Activated naive CD8-positive, alpha-beta T cell (primary cell): ENCODE results near the gene NLGN1.

ENCODE experiments used
- H3K27ac Mint-ChIP-seq: one replicate; pipeline ENCODE4 v1.8.0; 2021; ENCODE audit warnings: mixed read lengths
- H3K27me3 Mint-ChIP-seq: one replicate; pipeline ENCODE4 v1.8.0; 2021; ENCODE audit warnings: mixed read lengths
- H3K36me3 Mint-ChIP-seq: one replicate; pipeline ENCODE4 v1.8.0; 2021; ENCODE audit warnings: mixed read lengths
- H3K4me1 Mint-ChIP-seq: one replicate; pipeline ENCODE4 v1.8.0; 2021; ENCODE audit warnings: low read depth, mixed read lengths
- H3K4me3 Mint-ChIP-seq: one replicate; pipeline ENCODE4 v1.8.0; 2021; ENCODE audit warnings: mild to moderate bottlenecking, mixed read lengths
- H3K9me3 Mint-ChIP-seq: one replicate; pipeline ENCODE4 v1.8.0; 2021; ENCODE audit warnings: low read depth, mixed read lengths

The NLGN1 gene

GRCh38 chr3:173901649-173902048 lies 504.1 kb downstream of the NLGN1 start:
- H3K9me3 Mint-ChIP-seq, result no peaks in the 10 kb centered on the region
- no peak overlapping the region for H3K4me3 Mint-ChIP-seq

GRCh38 chr3:173902401-173902800 lies 504.9 kb downstream of the NLGN1 start:
- Mint-ChIP-seq H3K36me3 (no peaks in the 10 kb centered on the region), H3K27me3 (no peaks in the 10 kb centered on the region), H3K4me1 (no peaks in the 10 kb centered on the region), H3K4me3 (no peak overlapping the region), H3K9me3 (no peaks in the 10 kb centered on the region), H3K27ac (no peak overlapping the region)

More at GRCh38 chr3:173901649-173902048, 504.1 kb downstream of the NLGN1 start:
- Mint-ChIP-seq H3K36me3 (no peaks in the 10 kb centered on the region), H3K4me1 (no peaks in the 10 kb centered on the region), H3K27ac (no peak overlapping the region), H3K27me3 (no peaks in the 10 kb centered on the region)

DNA sequence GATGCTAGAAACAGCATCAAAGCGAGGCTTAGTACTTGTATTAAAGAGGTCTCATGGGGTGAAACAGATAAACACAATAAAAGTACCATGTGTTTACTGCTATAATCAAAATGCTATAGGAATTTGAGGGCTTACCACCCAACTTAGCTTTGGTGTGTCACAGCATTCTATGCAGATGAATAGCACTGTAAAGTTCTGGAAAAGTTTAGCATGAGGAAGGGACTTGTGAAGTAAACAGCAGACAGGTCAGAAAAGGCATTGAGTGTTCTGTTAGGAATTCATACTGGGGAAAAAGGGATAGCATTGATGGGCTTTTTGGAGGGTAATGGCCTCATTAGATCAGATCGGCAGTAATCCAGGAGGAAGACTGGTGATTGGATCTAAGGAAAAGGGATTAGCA lies 505.3 kb downstream of the NLGN1 start:
- Mint-ChIP-seq H3K4me1 (no peaks in the 10 kb centered on the region), H3K4me3 (no peak overlapping the region), H3K27me3 (no peaks in the 10 kb centered on the region), H3K27ac (no peak overlapping the region), H3K9me3 (no peaks in the 10 kb centered on the region), H3K36me3 (no peaks in the 10 kb centered on the region)

DNA sequence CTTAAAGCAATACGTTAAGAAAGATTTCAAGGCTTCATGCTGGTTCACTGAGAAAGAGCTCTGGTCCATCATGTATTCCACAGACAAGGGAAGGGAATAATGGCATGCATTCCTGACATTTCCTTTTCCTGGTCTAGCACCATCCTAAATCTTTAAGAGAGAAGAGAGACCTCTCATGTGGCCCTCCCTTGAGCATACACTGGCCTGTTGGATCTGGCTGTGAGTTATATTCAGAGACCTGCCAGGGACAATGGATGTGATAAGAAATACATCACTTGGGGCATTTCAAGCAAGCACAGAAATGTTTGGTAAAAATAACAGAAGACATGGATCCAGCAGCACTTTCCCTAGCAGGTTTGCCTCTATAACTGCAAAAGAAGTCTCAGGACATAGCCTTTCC lies 507.8 kb downstream of the NLGN1 start:
- Mint-ChIP-seq H3K27me3 (no peaks in the 10 kb centered on the region), H3K4me3 (no peak overlapping the region), H3K4me1 (no peaks in the 10 kb centered on the region), H3K36me3 (no peaks in the 10 kb centered on the region), H3K9me3 (peaks cover 3% of the 10 kb centered on the region), H3K27ac (no peak overlapping the region)

DNA sequence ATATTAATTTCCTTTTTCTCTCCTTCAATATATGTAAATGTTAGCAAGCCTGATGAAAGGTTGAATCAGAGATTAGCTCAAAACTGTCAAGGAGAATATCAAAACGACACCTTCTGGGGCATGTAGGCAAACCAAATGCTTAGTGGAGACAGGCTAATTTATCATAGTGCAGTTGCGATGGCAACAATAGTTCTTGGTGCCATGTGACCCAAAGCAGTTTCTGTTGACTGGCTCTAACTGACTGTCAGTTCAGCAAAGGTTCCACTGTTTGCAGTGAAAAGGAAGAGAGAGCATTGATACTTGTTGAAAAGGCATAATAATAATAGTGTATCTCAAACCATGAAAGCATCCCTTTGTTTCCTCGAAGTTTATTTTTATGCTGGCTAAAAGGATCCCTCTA lies 513.9 kb downstream of the NLGN1 start:
- Mint-ChIP-seq H3K4me1 (no peaks in the 10 kb centered on the region), H3K36me3 (no peaks in the 10 kb centered on the region), H3K9me3 (peaks cover 3% of the 10 kb centered on the region), H3K4me3 (no peak overlapping the region), H3K27ac (no peak overlapping the region), H3K27me3 (no peaks in the 10 kb centered on the region)

- H3K27ac Mint-ChIP-seq, result no peak overlapping the region
- H3K27me3 Mint-ChIP-seq, result no peaks in the 10 kb centered on the region
- no peaks in the 10 kb centered on the region for H3K36me3 Mint-ChIP-seq
- H3K4me1 Mint-ChIP-seq, result no peaks in the 10 kb centered on the region
- H3K9me3 Mint-ChIP-seq, result peaks cover 3% of the 10 kb centered on the region
- no peak overlapping the region for H3K4me3 Mint-ChIP-seq
Measured at GRCh38 chr3:173912126-173912525, 514.6 kb downstream of the NLGN1 start.

GRCh38 chr3:173913397-173913796 lies 515.9 kb downstream of the NLGN1 start:
- no peaks in the 10 kb centered on the region for H3K4me1 Mint-ChIP-seq
- H3K9me3 Mint-ChIP-seq, result peaks cover 3% of the 10 kb centered on the region
- no peak overlapping the region for H3K27ac Mint-ChIP-seq
- no peaks in the 10 kb centered on the region for H3K27me3 Mint-ChIP-seq
- H3K36me3 Mint-ChIP-seq, result no peaks in the 10 kb centered on the region
- H3K4me3 Mint-ChIP-seq, result no peak overlapping the region

GRCh38 chr3:173913974-173914421 lies 516.5 kb downstream of the NLGN1 start:
- Mint-ChIP-seq H3K27ac (no peak overlapping the region), H3K4me3 (no peak overlapping the region), H3K27me3 (no peaks in the 10 kb centered on the region), H3K4me1 (no peaks in the 10 kb centered on the region), H3K9me3 (peaks cover 3% of the 10 kb centered on the region), H3K36me3 (no peaks in the 10 kb centered on the region)

DNA sequence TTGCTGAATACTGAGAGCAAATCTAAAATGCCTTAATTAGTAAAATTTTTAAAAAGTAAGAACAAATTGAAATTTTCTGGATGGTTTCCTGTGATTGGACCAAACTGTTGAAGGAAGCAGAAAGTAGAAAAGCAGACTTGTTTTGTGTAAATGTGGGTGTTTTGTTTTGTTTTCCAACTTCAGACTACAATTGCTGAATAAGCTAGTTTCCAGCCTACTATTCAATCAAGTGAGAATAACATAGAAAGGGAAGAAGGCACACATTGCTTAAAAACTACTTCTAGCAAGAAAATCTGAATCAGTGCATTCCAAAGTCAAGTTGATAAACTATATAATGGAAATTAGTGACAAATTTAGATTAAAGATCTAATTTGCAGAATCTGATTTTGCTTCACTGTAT lies 519.3 kb downstream of the NLGN1 start:
- Mint-ChIP-seq H3K4me1 (no peaks in the 10 kb centered on the region), H3K27me3 (no peaks in the 10 kb centered on the region), H3K27ac (no peak overlapping the region), H3K4me3 (no peak overlapping the region), H3K36me3 (no peaks in the 10 kb centered on the region), H3K9me3 (no peaks in the 10 kb centered on the region)

DNA sequence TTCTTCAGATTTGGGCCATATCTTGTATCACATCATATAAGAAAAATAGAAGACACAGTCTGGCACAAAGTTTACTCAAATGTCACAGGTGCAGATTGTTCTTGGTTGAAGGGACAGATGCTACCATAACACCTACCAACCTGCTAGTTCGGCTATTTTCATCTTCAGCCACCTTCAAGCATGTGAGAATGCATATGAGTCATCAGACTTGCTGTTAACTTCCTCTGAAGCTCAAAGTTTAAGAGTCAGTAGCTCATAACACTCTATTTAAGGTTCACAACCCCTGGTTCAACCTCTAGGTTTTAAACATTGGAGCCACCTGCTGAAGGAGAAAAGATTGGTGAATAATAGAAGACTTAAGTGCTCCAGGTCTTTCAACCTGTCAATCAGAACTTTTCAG lies 522.8 kb downstream of the NLGN1 start:
- H3K4me3 Mint-ChIP-seq, result no peak overlapping the region
- H3K9me3 Mint-ChIP-seq, result no peaks in the 10 kb centered on the region
- H3K27me3 Mint-ChIP-seq, result no peaks in the 10 kb centered on the region
- no peaks in the 10 kb centered on the region for H3K4me1 Mint-ChIP-seq
- H3K27ac Mint-ChIP-seq, result no peak overlapping the region
- H3K36me3 Mint-ChIP-seq, result no peaks in the 10 kb centered on the region

DNA sequence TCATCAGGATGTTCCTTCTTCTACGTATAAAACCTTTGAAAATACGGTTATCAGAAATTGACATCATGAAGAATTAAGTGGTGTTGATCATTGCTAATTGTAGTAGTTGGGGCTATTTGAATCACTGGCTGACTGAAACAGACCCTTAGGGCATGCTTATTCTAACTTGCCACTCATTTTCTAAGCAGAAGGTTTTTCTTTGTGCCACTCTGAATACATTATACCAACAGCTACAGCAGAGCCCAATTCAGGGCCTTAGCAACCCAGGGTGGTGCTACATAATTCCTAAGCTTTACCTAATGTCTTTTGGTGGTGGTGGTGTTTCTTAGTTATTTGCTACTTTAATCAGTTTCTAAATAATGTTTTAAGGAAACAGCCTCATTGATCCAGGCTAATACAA lies 524.2 kb downstream of the NLGN1 start:
- no peaks in the 10 kb centered on the region for H3K4me1 Mint-ChIP-seq
- no peak overlapping the region for H3K27ac Mint-ChIP-seq
- no peaks in the 10 kb centered on the region for H3K36me3 Mint-ChIP-seq
- H3K4me3 Mint-ChIP-seq, result no peak overlapping the region
- H3K9me3 Mint-ChIP-seq, result no peaks in the 10 kb centered on the region
- no peaks in the 10 kb centered on the region for H3K27me3 Mint-ChIP-seq

DNA sequence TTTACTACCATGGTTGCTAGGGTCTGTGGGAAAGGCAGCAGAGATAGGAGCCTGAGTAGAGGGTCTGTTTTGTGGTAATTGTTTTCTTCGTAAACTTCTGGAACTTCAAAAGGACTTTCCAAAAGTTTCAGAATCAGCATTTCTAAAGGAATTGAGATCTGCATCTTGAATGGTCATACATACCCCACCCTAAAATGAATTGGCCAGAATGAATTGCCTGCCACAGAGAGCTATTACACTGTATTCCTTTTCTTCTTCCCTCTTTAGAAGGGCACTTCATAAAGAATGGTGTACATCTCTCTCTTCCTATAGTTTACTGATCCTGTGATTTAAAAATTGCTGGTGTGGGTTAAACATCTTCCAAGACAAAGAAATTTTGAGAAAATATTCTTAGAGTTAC lies 525.7 kb downstream of the NLGN1 start:
- H3K27ac Mint-ChIP-seq, result no peak overlapping the region
- H3K36me3 Mint-ChIP-seq, result no peaks in the 10 kb centered on the region
- H3K4me1 Mint-ChIP-seq, result no peaks in the 10 kb centered on the region
- H3K4me3 Mint-ChIP-seq, result no peak overlapping the region
- H3K9me3 Mint-ChIP-seq, result no peaks in the 10 kb centered on the region
- no peaks in the 10 kb centered on the region for H3K27me3 Mint-ChIP-seq

DNA sequence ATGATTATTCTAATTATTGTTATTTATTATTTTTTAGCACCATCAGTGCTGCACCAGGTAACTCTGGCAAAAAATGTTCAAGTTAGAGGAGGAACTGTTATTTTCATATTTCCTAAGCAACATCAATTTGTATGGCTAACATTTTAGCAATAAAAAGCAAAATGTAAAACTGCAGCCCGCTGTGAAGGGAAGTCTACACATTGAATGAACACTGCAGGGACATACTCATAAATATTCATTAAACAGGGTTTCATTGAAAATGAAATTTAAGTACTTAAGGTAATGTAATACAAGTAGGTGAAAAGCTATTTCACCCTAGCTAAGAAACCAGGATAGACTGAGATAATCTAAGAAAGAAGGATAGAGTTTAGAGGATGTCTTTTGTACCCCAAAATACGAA lies 532.7 kb downstream of the NLGN1 start:
- Mint-ChIP-seq H3K4me3 (no peak overlapping the region), H3K9me3 (peaks cover 4% of the 10 kb centered on the region), H3K36me3 (no peaks in the 10 kb centered on the region), H3K27ac (no peak overlapping the region), H3K27me3 (no peaks in the 10 kb centered on the region), H3K4me1 (no peaks in the 10 kb centered on the region)

DNA sequence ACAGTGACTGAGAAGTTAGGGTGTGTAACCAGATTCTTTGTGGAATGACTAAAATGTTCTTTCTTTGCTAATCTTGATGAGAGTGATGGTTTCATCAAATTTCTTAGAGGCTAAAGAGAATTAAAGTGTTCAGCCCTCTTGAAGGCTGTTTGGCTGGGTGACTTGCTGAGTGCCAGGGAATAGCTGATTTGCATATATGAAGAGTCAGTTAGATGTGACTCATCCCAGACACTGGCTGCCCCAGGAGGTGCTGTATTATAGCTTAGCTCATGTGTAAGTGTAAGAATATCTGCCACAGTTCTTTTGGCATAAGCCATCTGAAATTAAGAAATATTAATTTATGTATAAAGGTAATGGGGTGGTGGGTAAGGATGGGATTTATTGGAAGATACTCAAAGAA lies 535.1 kb downstream of the NLGN1 start:
- no peaks in the 10 kb centered on the region for H3K36me3 Mint-ChIP-seq
- H3K27ac Mint-ChIP-seq, result no peak overlapping the region
- H3K9me3 Mint-ChIP-seq, result peaks cover 4% of the 10 kb centered on the region
- H3K4me1 Mint-ChIP-seq, result no peaks in the 10 kb centered on the region
- H3K4me3 Mint-ChIP-seq, result no peak overlapping the region
- no peaks in the 10 kb centered on the region for H3K27me3 Mint-ChIP-seq

DNA sequence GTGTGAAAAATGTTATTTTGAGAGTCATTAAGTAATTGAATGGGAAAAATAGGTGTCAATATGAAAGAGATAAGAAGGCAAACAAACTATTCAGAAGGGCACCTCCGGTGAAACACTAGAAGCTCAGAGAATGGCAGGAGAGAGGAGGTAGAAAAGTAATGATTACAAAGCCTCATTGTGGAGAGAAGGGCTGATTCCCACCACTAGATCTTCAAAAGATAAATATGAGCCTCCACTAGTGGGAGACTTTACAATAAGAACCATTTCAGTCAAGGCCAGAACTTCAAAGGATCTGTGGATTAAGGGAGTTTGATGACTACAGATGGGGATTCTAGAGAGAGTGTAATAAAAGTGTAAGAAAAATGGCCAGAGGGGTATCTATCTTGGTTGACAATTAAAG lies 535.6 kb downstream of the NLGN1 start:
- peaks cover 4% of the 10 kb centered on the region for H3K9me3 Mint-ChIP-seq
- no peak overlapping the region for H3K27ac Mint-ChIP-seq

DNA sequence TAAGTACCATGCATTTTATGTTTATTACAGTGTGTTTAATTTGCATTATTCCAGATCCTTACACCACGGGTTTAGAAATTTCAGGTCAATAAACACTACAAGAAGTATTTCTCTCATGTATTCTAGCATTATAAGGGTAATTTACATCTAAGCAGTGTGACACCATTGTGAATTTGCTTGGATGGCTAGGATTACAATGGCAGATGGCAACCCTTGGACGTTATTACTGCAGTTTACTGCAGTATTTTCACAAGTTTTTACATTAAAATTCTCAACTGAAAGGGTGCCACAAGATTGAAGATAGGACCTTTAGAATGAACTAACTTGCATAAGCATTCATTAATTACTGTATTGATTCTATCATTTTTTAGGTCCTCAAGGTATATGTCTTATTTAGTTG lies 538.8 kb downstream of the NLGN1 start:
- H3K4me3 Mint-ChIP-seq, result no peak overlapping the region
- H3K9me3 Mint-ChIP-seq, result peaks cover 4% of the 10 kb centered on the region
- H3K36me3 Mint-ChIP-seq, result no peaks in the 10 kb centered on the region
- no peaks in the 10 kb centered on the region for H3K27me3 Mint-ChIP-seq
- H3K4me1 Mint-ChIP-seq, result no peaks in the 10 kb centered on the region
- H3K27ac Mint-ChIP-seq, result no peak overlapping the region

More for the DNA sequence above, 535.6 kb downstream of the NLGN1 start:
- no peaks in the 10 kb centered on the region for H3K36me3 Mint-ChIP-seq
- H3K27me3 Mint-ChIP-seq, result no peaks in the 10 kb centered on the region
- H3K4me3 Mint-ChIP-seq, result no peak overlapping the region
- no peaks in the 10 kb centered on the region for H3K4me1 Mint-ChIP-seq

GRCh38 chr3:173938159-173938558 lies 540.6 kb downstream of the NLGN1 start:
- Mint-ChIP-seq H3K27me3 (no peaks in the 10 kb centered on the region), H3K9me3 (no peaks in the 10 kb centered on the region), H3K27ac (no peak overlapping the region), H3K4me3 (no peak overlapping the region), H3K4me1 (no peaks in the 10 kb centered on the region), H3K36me3 (no peaks in the 10 kb centered on the region)
